CD4-positive, alpha-beta T cell (primary cell): ENCODE results near the gene TEKTIP1. TPM values are rescaled to one million over a fixed set of nuclear protein-coding genes. Genes with fewer than 3 reads are reported as not detected.

Source experiments
- ATAC-seq: fragments of 200-7000 bp; cut with Tn5 transposase; one replicate; pipeline ENCODE4 v1.10.0; 2022; ENCODE audit warnings: mild to moderate bottlenecking; ENCODE audit not compliant: poor library complexity
- CTCF ChIA-PET: fragments of 350-600 bp; sonication (Branson Sonifier 250); formaldehyde crosslinking; loops from one replicate; lab custom pipeline; 2021; ENCODE audit warnings: antibody characterized with exemption, inconsistent platforms; lab: Charles Lee
- POLR2A ChIA-PET: fragments of 350-600 bp; sonication (Branson Sonifier 250); formaldehyde crosslinking; loops from one replicate; lab custom pipeline; 2021; ENCODE audit warnings: antibody characterized with exemption, inconsistent platforms; lab: Charles Lee
- DNase-seq, 14 experiments: peaks; one replicate each; pipeline ENCODE4 v3.0.0-alpha.2; 2013 to 2020; ENCODE audit warnings: mixed read lengths in 2 of 14
- H3K27ac ChIP-seq, 2 donors: one replicate each; pipeline versions ENCODE4 v1.5.1 to v1.7.0; 2013; ENCODE audit warnings: low read length in 2 of 2, low read depth in 1 of 2, mild to moderate bottlenecking in 1 of 2
- H3K27me3 ChIP-seq, 2 experiments: 1 replicate in 1 of 2; 2 replicates in 1 of 2; pipeline versions ENCODE4 v1.6.1 to v1.7.0; 2013; ENCODE audit warnings: low read length in 2 of 2, control low read depth in 1 of 2, mild to moderate bottlenecking in 1 of 2, moderate library complexity in 1 of 2; ENCODE audit not compliant: insufficient read depth in 2 of 2, control insufficient read depth in 1 of 2
- H3K36me3 ChIP-seq: one replicate; pipeline ENCODE4 v1.6.1; 2013; ENCODE audit warnings: low read length, control low read depth; ENCODE audit not compliant: insufficient read depth
- H3K4me1 ChIP-seq: one replicate; pipeline ENCODE4 v1.6.1; 2013; ENCODE audit warnings: low read length, control low read depth; ENCODE audit not compliant: insufficient read depth
- H3K4me3 ChIP-seq: one replicate; pipeline ENCODE4 v1.5.1; 2013; ENCODE audit warnings: mild to moderate bottlenecking, low read length, moderate library complexity
- H3K9me3 ChIP-seq, 2 experiments: 1 replicate in 1 of 2; 2 replicates in 1 of 2; pipeline versions ENCODE4 v1.6.1 to v1.7.0; 2013; ENCODE audit warnings: low read length in 2 of 2, mild to moderate bottlenecking in 2 of 2, control low read depth in 1 of 2, moderate library complexity in 1 of 2; ENCODE audit not compliant: control insufficient read depth in 1 of 2, insufficient read depth in 1 of 2
- H3K27ac Mint-ChIP-seq: one replicate; pipeline ENCODE4 v1.8.0; 2020; ENCODE audit warnings: mixed read lengths
- H3K27me3 Mint-ChIP-seq: one replicate; pipeline ENCODE4 v1.8.0; 2021; ENCODE audit warnings: mixed read lengths
- H3K36me3 Mint-ChIP-seq: one replicate; pipeline ENCODE4 v1.8.0; 2021; ENCODE audit warnings: low read depth, mixed read lengths
- H3K4me1 Mint-ChIP-seq: one replicate; pipeline ENCODE4 v1.8.0; 2021; ENCODE audit warnings: low read depth, mixed read lengths
- H3K4me3 Mint-ChIP-seq: one replicate; pipeline ENCODE4 v1.8.0; 2020; ENCODE audit warnings: mild to moderate bottlenecking, mixed read lengths
- H3K9me3 Mint-ChIP-seq: one replicate; pipeline ENCODE4 v1.8.0; 2020; ENCODE audit warnings: mixed read lengths
- intact Hi-C, 2 experiments: fragments of 100-400 bp; cut with DNase I in 1 of 2; cut with micrococcal nuclease in 1 of 2; formaldehyde crosslinking; loops; one replicate each; pipeline versions ENCODE4 v1.15.1 to v1.9.0; 2023 to 2025; cut with DNase I, micrococcal nuclease
- total RNA-seq, 174 experiments: library from RNA in 2 of 174; stranded (reverse) in 2 of 174; gene quantifications; one replicate each; pipeline ENCODE4 v1.2.3 and lab custom pipeline; 2021 to 2026
- TF ChIP-seq, protein P1 (sequence below): fragments of 200-600 bp; IDR thresholded peaks from one replicate; pipeline ENCODE4 v1.8.0; 2022; ENCODE audit warnings: antibody characterized with exemption, mild to moderate bottlenecking

TEKTIP1 gene
- total RNA-seq, 2 experiments from 2014 or later: 5.7 to 6.0 TPM

DNA sequence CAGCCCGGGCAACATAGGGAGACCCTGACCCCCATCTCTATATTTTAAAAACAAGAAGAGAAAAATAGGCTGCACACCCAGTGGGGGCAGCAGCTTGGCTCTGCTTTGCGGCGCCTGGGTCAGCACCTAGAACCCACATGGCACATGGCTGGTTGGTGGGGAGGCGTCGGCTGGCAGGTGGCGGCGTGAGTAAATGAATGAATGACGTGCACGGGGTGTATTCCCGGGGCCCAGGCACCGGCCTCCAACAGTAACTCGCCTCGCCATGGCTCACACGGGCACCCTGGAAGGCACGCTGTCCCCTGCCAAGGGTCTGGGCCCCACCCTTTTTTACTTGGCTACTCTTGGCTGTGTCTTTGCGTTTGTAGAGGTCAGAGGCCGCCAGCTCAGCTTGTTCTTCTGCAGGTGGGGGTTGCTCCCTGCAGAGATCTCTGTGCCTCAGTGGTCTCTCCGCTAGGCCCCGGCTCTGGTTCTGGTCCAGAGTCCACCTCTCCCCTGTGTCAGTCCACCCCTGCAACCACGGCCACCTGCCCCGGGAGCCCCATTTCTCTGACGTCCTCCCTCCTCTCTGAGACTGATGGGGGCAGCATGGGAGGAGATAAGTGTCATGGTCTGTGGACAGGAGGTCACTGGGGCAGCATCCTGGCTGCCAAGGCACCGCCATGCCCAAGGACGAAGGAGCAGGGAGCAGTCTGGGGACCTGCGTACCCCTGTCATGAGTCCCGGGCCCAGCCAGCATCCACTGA, 27.3 kb upstream of the TEKTIP1 start:
- intact Hi-C loops: no loop called here

GRCh38 chr19:3512562-3513228, 26.3 kb upstream of the TEKTIP1 start:
- no peaks in the 10 kb centered on the region for H3K9me3 ChIP-seq
- ATAC-seq: no peak
- H3K4me1 ChIP-seq: peaks cover 76% of the 10 kb centered on the region
- H3K4me3 ChIP-seq: no peak overlapping the region
- no peaks in the 10 kb centered on the region for H3K27me3 ChIP-seq
- Mint-ChIP-seq H3K36me3 (peaks cover 31% of the 10 kb centered on the region), H3K27ac (no peak overlapping the region), H3K9me3 (no peaks in the 10 kb centered on the region), H3K4me3 (no peak overlapping the region), H3K4me1 (peaks cover 59% of the 10 kb centered on the region), H3K27me3 (no peaks in the 10 kb centered on the region)
- intact Hi-C loops: no loop called here
- no peak for DNase-seq
- CTCF ChIA-PET: no interaction called here
- TF ChIP-seq, protein P1, sequence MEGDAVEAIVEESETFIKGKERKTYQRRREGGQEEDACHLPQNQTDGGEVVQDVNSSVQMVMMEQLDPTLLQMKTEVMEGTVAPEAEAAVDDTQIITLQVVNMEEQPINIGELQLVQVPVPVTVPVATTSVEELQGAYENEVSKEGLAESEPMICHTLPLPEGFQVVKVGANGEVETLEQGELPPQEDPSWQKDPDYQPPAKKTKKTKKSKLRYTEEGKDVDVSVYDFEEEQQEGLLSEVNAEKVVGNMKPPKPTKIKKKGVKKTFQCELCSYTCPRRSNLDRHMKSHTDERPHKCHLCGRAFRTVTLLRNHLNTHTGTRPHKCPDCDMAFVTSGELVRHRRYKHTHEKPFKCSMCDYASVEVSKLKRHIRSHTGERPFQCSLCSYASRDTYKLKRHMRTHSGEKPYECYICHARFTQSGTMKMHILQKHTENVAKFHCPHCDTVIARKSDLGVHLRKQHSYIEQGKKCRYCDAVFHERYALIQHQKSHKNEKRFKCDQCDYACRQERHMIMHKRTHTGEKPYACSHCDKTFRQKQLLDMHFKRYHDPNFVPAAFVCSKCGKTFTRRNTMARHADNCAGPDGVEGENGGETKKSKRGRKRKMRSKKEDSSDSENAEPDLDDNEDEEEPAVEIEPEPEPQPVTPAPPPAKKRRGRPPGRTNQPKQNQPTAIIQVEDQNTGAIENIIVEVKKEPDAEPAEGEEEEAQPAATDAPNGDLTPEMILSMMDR: no peak
- POLR2A ChIA-PET: no interaction called here
- peaks cover 35% of the 10 kb centered on the region for H3K36me3 ChIP-seq
- no peak overlapping the region for H3K27ac ChIP-seq

More for the DNA sequence above, 27.3 kb upstream of the TEKTIP1 start:
- H3K4me3 Mint-ChIP-seq: peak overlapping the region; percentile 25
- no peak overlapping the region for H3K4me3 ChIP-seq
- ATAC-seq (no peak), DNase-seq (no peak)
- ChIA-PET CTCF (no interaction called here), POLR2A (no interaction called here)
- no peak overlapping the region for H3K27ac ChIP-seq
- TF ChIP-seq, protein P1: no peak
- no peaks in the 10 kb centered on the region for H3K9me3 ChIP-seq
- H3K9me3 Mint-ChIP-seq: no peaks in the 10 kb centered on the region
- H3K4me1 Mint-ChIP-seq: peaks cover 60% of the 10 kb centered on the region
- no peak overlapping the region for H3K27ac Mint-ChIP-seq
- H3K27me3 ChIP-seq: no peaks in the 10 kb centered on the region
- peaks cover 81% of the 10 kb centered on the region for H3K4me1 ChIP-seq
- H3K27me3 Mint-ChIP-seq: no peaks in the 10 kb centered on the region
- H3K36me3 ChIP-seq: peaks cover 36% of the 10 kb centered on the region
- H3K36me3 Mint-ChIP-seq: peaks cover 38% of the 10 kb centered on the region

DNA sequence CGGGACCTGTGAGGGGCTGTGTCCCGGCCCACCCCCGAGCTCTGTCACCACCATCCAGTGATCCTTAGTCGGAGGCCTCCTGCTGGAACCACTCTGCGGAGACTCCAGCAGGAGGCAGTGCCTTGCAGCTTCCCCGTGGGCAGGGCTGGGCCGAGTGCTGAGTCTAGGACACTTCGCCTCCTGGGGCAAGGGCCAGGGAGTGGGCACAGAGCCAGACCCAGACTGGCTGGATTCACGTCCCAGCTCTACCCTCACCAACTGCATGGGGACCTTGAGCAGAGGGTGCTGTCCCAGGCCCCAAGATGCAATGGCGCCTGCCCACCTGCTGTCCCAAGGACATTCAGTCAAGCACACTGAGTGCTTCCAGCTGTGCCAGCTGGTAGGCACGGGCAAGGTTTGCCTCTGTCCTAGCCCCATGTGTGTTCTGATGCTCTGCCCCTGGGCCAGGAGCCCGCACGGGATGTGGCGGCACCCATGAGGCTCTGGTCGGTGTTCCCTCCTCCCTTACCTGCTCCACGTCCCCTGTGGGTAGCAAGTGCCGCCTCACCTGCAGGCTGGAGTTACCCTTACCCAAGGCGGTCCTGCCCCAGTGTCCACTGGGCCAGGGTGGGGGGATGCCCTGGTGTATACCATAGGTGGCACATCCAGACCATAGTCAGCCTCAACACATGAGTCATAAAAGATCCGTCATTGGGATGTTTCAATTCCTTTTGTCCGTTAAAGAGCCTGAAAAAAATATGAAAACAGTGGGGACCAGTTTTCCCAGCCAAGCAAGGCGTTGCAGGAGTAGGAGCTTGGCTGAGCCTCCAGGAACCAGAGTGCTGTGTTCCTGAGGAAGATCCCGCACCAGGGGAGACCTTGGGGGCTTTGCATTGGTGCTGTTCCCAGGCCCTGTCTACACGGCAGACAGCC, 25.5 kb upstream of the TEKTIP1 start:
- Mint-ChIP-seq H3K4me1 (peaks cover 55% of the 10 kb centered on the region), H3K27ac (no peak overlapping the region), H3K9me3 (no peaks in the 10 kb centered on the region), H3K36me3 (peaks cover 31% of the 10 kb centered on the region), H3K4me3 (no peak overlapping the region), H3K27me3 (no peaks in the 10 kb centered on the region)
- Histone ChIP-seq H3K9me3 (no peaks in the 10 kb centered on the region), H3K36me3 (peaks cover 32% of the 10 kb centered on the region), H3K27ac (no peak overlapping the region), H3K27me3 (no peaks in the 10 kb centered on the region), H3K4me3 (no peak overlapping the region), H3K4me1 (peaks cover 73% of the 10 kb centered on the region)
- ChIA-PET CTCF (no interaction called here), POLR2A (no interaction called here)
- TF ChIP-seq, protein P1: no peak
- intact Hi-C loops: no loop called here
- DNase-seq: no peak
- no peak for ATAC-seq
